Coronary artery (tissue), 2 donors: Measurements from ENCODE around the gene TM9SF3.

Experiments
- DNase-seq: peaks from one replicate; pipeline ENCODE4 v3.0.0-alpha.2; 2017; ENCODE audit warnings: low spot score
- H3K27ac ChIP-seq, 2 donors: fragments of 200-600 bp; sonication (generic); one replicate each; pipeline ENCODE4 v1.5.1; 2016 to 2019
- H3K4me3 ChIP-seq: fragments of 200-600 bp; sonication (generic); 2 replicates; pipeline ENCODE4 v1.5.1; 2016; ENCODE audit warnings: mild to moderate bottlenecking, moderate library complexity
- TF ChIP-seq, protein P1 (sequence below): fragments of 200-600 bp; sonication (generic); IDR thresholded peaks from one replicate; pipeline ENCODE4 v1.5.1; 2019; ENCODE audit warnings: antibody characterized with exemption

Gene TM9SF3

DNA sequence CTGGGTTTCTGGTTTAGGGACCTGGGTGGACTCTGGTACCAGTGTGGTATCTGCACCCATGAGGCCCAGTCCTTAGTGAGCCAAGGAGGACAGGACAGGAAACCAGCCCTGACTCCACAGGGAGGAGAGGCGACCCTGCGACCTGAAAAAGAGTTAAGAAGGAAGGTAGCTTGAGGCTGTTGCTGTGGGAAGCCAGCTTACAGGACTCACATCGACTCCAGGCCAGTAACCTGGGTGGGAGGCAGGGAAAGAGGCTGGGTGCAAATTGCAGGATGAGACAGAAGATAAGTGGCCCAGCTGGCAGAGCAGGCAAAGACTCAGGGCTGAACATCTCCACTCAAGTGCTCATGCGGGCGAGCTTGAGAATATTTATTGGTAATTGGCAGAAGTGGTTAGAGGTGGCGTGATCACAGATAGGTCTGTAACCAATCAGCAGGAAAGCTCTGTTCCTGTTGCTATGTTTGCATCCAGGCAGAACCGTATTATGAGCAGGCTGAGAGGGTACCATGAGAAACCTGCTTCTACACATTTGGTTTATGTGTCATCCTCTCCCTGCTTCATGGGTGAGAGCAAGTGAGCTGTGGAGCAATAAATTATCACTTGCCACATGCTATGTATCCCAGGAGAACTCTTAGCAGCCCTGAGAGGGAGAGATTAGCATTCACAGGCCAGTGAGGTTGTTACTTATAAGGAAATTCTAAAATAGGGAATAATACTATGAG is 84.1 kb downstream of the TM9SF3 start:
- no peak overlapping the region for H3K27ac ChIP-seq
- TF ChIP-seq, protein P1, sequence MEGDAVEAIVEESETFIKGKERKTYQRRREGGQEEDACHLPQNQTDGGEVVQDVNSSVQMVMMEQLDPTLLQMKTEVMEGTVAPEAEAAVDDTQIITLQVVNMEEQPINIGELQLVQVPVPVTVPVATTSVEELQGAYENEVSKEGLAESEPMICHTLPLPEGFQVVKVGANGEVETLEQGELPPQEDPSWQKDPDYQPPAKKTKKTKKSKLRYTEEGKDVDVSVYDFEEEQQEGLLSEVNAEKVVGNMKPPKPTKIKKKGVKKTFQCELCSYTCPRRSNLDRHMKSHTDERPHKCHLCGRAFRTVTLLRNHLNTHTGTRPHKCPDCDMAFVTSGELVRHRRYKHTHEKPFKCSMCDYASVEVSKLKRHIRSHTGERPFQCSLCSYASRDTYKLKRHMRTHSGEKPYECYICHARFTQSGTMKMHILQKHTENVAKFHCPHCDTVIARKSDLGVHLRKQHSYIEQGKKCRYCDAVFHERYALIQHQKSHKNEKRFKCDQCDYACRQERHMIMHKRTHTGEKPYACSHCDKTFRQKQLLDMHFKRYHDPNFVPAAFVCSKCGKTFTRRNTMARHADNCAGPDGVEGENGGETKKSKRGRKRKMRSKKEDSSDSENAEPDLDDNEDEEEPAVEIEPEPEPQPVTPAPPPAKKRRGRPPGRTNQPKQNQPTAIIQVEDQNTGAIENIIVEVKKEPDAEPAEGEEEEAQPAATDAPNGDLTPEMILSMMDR = no peak
- H3K4me3 ChIP-seq = no peak overlapping the region
- DNase-seq = no peak

DNA sequence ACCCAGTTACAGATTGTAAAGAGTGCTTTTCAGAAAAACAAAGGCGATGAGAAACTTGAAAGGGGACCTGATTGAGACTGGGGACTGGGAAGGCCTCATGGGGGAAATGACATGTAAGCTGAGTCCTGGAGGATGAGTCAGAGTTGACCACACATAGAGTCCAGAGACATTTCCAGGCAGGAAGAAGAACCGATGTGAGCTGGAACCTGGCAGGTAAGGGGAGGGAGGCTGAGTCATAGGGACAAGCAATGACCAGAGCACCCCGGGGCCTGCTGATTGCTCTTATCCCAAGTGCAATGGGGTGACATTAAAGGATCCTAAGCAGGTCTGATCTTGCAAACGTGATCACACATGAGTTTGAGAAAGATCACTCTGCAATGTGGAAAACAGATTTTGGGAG is 84.8 kb downstream of the TM9SF3 start:
- no peak overlapping the region for H3K4me3 ChIP-seq
- no peak for DNase-seq
- TF ChIP-seq, protein P1 = no peak
- no peak overlapping the region for H3K27ac ChIP-seq

GRCh38 chr10:96500519-96500918 is 86.3 kb downstream of the TM9SF3 start:
- H3K27ac ChIP-seq = no peak overlapping the region
- no peak for DNase-seq
- TF ChIP-seq, protein P1 = no peak
- no peak overlapping the region for H3K4me3 ChIP-seq

DNA sequence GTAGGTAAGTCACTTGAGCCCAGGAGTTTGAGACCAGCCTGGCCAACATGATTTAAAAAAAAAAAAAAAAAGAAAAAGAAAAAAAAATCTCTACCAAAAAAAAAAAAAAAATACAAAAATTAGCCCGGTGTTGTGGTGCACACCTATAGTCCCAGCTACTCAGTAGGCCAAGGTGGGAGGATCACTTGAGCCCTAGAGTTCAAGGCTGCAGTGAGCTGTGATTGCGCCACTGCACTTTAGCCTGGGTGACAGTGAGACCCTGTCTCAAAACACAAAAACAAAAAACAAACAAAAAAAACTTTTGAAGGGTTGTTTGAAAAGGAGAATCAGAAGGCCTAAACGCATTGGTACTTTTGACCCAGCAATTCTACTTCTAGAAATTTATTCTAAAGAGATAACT is 86.8 kb downstream of the TM9SF3 start:
- Histone ChIP-seq H3K27ac (no peak overlapping the region), H3K4me3 (no peak overlapping the region)
- no peak for DNase-seq
- TF ChIP-seq, protein P1 = no peak

GRCh38 chr10:96497391-96497790 is 89.4 kb downstream of the TM9SF3 start:
- TF ChIP-seq, protein P1 = no peak
- no peak for DNase-seq
- Histone ChIP-seq H3K4me3 (no peak overlapping the region), H3K27ac (no peak overlapping the region)

DNA sequence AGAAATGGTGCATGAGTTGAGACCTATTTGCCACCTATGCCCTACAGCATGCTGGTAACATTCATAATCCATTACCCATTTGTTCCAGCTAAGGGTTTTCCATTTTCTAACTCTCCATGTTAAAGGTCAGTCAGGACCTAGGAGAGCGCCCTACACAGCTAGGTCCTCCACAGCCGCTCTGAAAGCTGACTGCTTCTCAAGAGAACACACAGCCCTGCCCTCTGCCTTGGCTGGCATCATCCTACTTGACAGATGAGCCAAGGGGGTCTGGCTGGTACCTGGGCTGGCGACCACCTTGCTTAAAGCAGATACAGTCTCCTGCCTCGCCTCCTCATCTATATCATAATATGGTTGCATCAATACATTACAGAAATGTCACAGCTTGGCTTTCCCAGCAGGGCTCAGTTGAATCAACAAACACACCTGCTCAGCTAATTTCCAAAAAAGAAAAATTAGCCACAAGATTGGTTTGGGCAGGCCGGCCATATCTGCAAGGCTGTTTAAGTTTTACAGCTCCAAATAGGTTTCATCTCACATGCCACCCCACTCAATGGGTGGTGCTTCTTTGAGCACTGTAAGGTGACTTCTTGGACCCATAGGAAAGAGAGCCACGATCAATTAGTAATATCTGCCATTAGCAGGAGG is 90.4 kb downstream of the TM9SF3 start:
- H3K27ac ChIP-seq = no peak overlapping the region
- TF ChIP-seq, protein P1 = no peak
- DNase-seq = no peak
- no peak overlapping the region for H3K4me3 ChIP-seq

DNA sequence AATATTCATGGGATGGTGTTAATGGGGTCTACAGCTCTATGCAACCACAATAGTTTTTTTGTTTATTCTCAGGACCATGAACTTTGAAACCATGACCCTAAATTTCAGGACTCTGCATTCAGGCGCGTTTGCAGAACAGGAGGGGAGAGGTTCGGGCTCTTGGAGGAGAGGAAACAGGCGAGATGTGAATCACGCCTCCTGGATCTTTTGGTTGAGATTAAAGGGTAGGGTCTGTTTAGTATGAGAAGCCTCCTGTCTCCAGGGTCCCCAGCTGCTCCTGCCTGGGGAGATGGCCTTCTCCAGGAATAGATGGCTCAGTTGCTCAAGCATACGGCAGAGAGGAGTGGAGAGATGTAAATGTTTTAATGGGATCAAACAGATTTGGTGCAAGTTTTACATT is 91.3 kb downstream of the TM9SF3 start:
- Histone ChIP-seq H3K27ac (no peak overlapping the region), H3K4me3 (no peak overlapping the region)
- TF ChIP-seq, protein P1 = no peak
- DNase-seq = no peak
